Measurements from ENCODE around the gene TAF15. TPM values are rescaled to one million over a fixed set of nuclear protein-coding genes. Genes with fewer than 3 reads are reported as not detected.

The TAF15 gene
- total and polyA plus RNA-seq, 4 donors: 88.5 to 138 (median 114) TPM

DNA sequence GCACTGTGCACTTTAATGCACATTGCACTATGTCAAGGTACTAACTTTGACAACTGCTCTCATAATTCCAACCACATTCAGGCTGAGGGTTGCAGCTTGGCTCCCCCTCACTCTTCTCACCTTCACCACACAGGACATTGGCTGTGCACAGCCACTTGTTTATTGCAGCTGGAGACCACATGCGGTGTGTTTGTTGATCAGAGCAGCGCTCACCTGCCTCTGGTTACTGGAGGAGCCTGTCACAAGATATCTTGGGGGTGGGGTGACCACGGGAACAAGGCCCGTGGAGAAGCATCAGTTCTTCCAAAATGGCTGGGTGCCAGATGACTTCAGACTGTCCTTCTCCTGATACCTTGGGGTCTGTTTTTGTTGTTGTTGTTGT is 81.5 kb downstream of the TAF15 start:
- DNase-seq (no peak), ATAC-seq (ENCODE audit: insufficient read depth, low FRiP score) (peak; percentile 19)
- Histone ChIP-seq H3K9ac (ENCODE audit: insufficient read depth in 1 of 2, low read length in 2 of 2) (no peak overlapping the region), H3K9me3 (ENCODE audit: control insufficient read depth in 4 of 4, insufficient read depth in 3 of 4, low read length in 3 of 4) (no peaks in the 10 kb centered on the region), H3K27ac (ENCODE audit: low read depth in 1 of 2, low read length in 1 of 2) (no peak overlapping the region), H3K4me1 (ENCODE audit: control insufficient read depth in 5 of 5, insufficient read depth in 5 of 5, low read length in 5 of 5) (peaks cover 0 to 11% (median 4%) of the 10 kb centered on the region in 5 donors), H3K4me3 (no peak overlapping the region), H3K27me3 (ENCODE audit: control insufficient read depth in 3 of 3, insufficient read depth in 3 of 3, low read length in 2 of 3) (no peaks in the 10 kb centered on the region), H3K36me3 (ENCODE audit: control insufficient read depth in 4 of 4, insufficient read depth in 4 of 4, low read length in 4 of 4) (no peaks in the 10 kb centered on the region)
- WGBS, 2 donors: 71 to 74% methylated on average over 4 of the region's 4 CpGs
- TF ChIP-seq, protein P1, sequence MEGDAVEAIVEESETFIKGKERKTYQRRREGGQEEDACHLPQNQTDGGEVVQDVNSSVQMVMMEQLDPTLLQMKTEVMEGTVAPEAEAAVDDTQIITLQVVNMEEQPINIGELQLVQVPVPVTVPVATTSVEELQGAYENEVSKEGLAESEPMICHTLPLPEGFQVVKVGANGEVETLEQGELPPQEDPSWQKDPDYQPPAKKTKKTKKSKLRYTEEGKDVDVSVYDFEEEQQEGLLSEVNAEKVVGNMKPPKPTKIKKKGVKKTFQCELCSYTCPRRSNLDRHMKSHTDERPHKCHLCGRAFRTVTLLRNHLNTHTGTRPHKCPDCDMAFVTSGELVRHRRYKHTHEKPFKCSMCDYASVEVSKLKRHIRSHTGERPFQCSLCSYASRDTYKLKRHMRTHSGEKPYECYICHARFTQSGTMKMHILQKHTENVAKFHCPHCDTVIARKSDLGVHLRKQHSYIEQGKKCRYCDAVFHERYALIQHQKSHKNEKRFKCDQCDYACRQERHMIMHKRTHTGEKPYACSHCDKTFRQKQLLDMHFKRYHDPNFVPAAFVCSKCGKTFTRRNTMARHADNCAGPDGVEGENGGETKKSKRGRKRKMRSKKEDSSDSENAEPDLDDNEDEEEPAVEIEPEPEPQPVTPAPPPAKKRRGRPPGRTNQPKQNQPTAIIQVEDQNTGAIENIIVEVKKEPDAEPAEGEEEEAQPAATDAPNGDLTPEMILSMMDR (IDR thresholded peaks at IDR 0.05; ENCODE audit: control extremely low read depth, extremely low read depth): no peak

DNA sequence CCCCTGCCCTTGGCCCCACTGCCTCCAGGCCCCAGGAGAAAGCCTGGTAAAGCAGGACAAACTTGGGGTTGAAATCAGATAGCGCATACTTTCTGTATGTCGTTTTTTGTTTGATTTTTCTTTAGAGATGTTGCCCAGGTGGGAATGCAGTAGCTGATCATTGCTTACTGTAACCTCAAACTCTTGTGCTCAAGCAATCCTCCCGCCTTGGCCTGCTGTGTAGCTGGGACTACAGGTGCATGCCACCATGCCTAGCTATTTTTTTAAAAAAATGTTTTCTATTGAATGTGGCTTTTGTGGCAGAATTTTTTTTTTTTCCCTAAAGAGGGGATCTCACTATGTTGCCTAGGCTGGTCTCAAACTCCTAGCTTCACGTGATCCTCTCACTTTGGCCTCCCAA is 82.0 kb downstream of the TAF15 start:
- H3K27ac ChIP-seq (ENCODE audit: low read depth in 1 of 2, low read length in 1 of 2): no peak overlapping the region
- H3K4me1 ChIP-seq (ENCODE audit: control insufficient read depth in 5 of 5, insufficient read depth in 5 of 5, low read length in 5 of 5): peaks cover 0 to 11% (median 4%) of the 10 kb centered on the region in 5 donors
- no peak overlapping the region for H3K9ac ChIP-seq (ENCODE audit: insufficient read depth in 1 of 2, low read length in 2 of 2)
- no peak for ATAC-seq (ENCODE audit: insufficient read depth, low FRiP score)
- no peaks in the 10 kb centered on the region for H3K36me3 ChIP-seq (ENCODE audit: control insufficient read depth in 4 of 4, insufficient read depth in 4 of 4, low read length in 4 of 4)
- no peaks in the 10 kb centered on the region for H3K9me3 ChIP-seq (ENCODE audit: control insufficient read depth in 4 of 4, insufficient read depth in 3 of 4, low read length in 3 of 4)
- no peak for DNase-seq
- WGBS, 2 donors: 81 to 83% methylated on average over 4 of the region's 4 CpGs
- H3K27me3 ChIP-seq (ENCODE audit: control insufficient read depth in 3 of 3, insufficient read depth in 3 of 3, low read length in 2 of 3): no peaks in the 10 kb centered on the region
- H3K4me3 ChIP-seq: no peak overlapping the region
- TF ChIP-seq, protein P1 (IDR thresholded peaks at IDR 0.05; ENCODE audit: control extremely low read depth, extremely low read depth): no peak

DNA sequence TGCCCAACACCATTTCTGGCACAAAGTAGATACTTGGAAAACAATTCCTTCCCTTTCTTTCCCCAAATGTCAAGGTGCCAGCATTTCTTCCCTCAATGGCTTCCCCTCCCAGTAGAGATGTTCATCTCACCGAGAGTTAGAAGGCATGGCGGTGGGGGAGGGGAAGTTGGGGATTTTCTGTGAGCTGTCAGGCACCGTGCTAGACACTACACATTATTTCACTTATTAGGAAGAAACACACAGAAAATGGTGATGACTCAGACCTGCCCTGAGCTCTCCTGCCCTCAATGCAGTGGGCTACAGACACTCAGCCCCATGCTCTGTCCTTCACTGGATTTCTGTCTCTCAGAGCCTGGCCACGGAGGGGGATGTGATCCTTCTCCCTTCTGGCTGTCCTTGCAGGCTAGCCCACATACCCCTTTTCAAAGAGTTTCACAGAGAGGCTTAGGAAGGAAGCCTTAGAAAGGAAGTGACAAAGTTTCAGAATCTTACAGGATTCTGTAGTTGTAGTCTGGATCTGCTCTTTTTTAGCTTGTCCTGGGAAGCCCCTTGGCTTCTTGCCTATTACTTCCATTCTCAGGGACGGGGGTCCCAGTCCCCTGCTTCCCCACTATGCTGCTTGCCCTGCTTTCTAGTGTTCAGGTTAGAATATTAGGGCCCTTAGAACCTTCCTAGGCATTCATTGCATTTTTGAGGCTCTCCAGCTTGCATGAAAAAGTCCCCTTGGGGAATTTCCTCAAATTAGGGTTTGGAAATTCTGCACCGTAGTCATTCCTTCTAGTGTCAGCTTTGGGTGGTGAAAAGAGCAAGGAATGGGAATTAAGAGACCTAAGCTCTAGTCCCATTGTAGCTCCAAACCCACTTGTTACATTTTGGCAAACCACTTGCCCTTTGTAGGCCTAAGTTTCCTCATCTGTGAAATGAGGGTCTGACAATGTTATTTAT is 83.1 kb downstream of the TAF15 start:
- no peaks in the 10 kb centered on the region for H3K27me3 ChIP-seq (ENCODE audit: control insufficient read depth in 3 of 3, insufficient read depth in 3 of 3, low read length in 2 of 3)
- DNase-seq (no peak), ATAC-seq (ENCODE audit: insufficient read depth, low FRiP score) (no peak)
- no peak overlapping the region for H3K4me3 ChIP-seq
- no peak overlapping the region for H3K9ac ChIP-seq (ENCODE audit: insufficient read depth in 1 of 2, low read length in 2 of 2)
- H3K4me1 ChIP-seq (ENCODE audit: control insufficient read depth in 5 of 5, insufficient read depth in 5 of 5, low read length in 5 of 5): peaks cover 0 to 11% (median 4%) of the 10 kb centered on the region in 5 donors
- 42 to 54% methylated on average over 6 of the region's 6 CpGs for WGBS, 2 donors
- H3K9me3 ChIP-seq (ENCODE audit: control insufficient read depth in 4 of 4, insufficient read depth in 3 of 4, low read length in 3 of 4): no peaks in the 10 kb centered on the region
- H3K36me3 ChIP-seq (ENCODE audit: control insufficient read depth in 4 of 4, insufficient read depth in 4 of 4, low read length in 4 of 4): no peaks in the 10 kb centered on the region
- TF ChIP-seq, protein P1 (IDR thresholded peaks at IDR 0.05; ENCODE audit: control extremely low read depth, extremely low read depth): no peak
- H3K27ac ChIP-seq (ENCODE audit: low read depth in 1 of 2, low read length in 1 of 2): no peak overlapping the region
